ENCODE measurements around the gene CBR4. TPM values are rescaled to one million over a fixed set of nuclear protein-coding genes. Genes with fewer than 3 reads are reported as not detected.

CBR4 gene
- total and polyA plus RNA-seq, 2 donors (not counting 3 experiments of a cell fraction or from before 2014, with no cell fraction given), result 4.8 to 26.3 TPM

DNA sequence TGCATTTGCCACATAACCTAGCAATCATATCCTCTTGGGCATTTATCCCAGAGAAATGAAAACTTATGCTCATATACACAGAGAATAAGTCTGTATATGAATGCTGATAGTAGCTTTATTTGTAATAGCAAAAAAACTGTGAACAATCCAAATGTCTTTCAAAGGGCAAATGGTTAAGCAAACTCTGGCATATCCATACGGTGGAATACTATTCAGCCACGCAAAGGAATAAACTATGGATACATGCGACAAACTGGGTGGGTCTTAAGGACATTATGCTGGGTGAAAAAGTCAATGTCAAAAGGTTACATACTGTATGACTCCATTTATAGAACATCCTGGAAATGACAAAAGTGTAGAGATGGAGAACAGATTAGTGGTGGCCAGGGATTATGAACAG, 17.6 kb upstream of the CBR4 start:
- Histone ChIP-seq H3K4me3 (replicated peaks in 1 of 3; ENCODE audit: insufficient read depth in 1 of 3, low read depth in 1 of 3, low read length in 3 of 3) (no peak overlapping the region), H3K27me3 (ENCODE audit: control insufficient read depth in 2 of 2, insufficient read depth in 2 of 2, low read length in 2 of 2) (no peaks in the 10 kb centered on the region), H2AFZ (ENCODE audit: low read depth, low read length) (no peak overlapping the region), H3K9me1 (replicated peaks; ENCODE audit: control insufficient read depth, extremely low read depth, insufficient read depth, low read length) (no peaks in the 10 kb centered on the region), H3K79me2 (ENCODE audit: control insufficient read depth, insufficient read depth, low read length) (no peaks in the 10 kb centered on the region), H3K36me3 (ENCODE audit: control insufficient read depth in 2 of 2, extremely low read depth in 1 of 2, insufficient read depth in 2 of 2, low read length in 2 of 2) (no peaks in the 10 kb centered on the region), H3K4me2 (ENCODE audit: insufficient read depth, low read length) (no peak overlapping the region), H3K9me3 (replicated peaks; ENCODE audit: control insufficient read depth, insufficient read depth, low read length) (no peaks in the 10 kb centered on the region), H3K9ac (replicated peaks; ENCODE audit: extremely low read depth, insufficient read depth, low read length) (no peak overlapping the region), H3K4me1 (ENCODE audit: control insufficient read depth, extremely low read depth, insufficient read depth, low read length) (peaks cover 9% of the 10 kb centered on the region), H4K20me1 (replicated peaks; ENCODE audit: control insufficient read depth, extremely low read depth, insufficient read depth, low read length) (no peaks in the 10 kb centered on the region), H3K27ac (ENCODE audit: insufficient read depth, low read depth, low read length) (no peak overlapping the region)
- no peak for FAIRE-seq
- ChIA-PET POLR2A (no interaction called here), CTCF (no interaction called here)
- intact Hi-C loops (cut with micrococcal nuclease), result no loop called here
- no TSS peak for BruUV-seq (replicated peaks)
- no peak for DNase-seq (ENCODE audit: low read depth, low spot score)
- TF ChIP-seq FOS (IDR thresholded peaks at IDR 0.05; ENCODE audit: borderline replicate concordance, insufficient read depth, low read length), result no peak
- TF ChIP-seq, protein P1, sequence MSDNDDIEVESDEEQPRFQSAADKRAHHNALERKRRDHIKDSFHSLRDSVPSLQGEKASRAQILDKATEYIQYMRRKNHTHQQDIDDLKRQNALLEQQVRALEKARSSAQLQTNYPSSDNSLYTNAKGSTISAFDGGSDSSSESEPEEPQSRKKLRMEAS (IDR thresholded peaks at IDR 0.05; ENCODE audit: insufficient read depth, insufficient read length), result no peak
- dilution Hi-C loops (cut with MboI; ENCODE audit: extremely low pct_ligation_motif_present, low sequenced_read_pairs), result loop anchor here (10.0 kb wide), 1 partner anchor 457 kb away; no protein-coding TSS in a partner anchor

DNA sequence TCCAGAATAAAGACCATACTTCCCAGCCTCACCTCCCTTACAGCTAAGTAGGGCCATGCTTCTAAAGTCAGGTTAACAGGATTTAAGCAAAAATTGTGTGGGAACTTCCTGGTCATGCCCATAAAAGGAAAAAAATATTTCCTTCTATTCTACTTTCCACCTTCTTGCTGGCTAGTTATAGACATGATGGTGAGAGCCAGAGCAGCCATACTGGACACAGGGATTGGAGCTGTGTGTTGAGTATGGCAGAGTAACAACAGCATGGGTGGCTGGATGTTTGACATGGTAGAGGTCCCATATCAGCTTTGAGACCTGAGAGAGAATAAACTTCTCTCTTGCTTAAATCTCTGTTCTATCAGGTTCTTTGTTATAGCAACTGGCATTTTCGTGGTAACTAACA, 15.1 kb upstream of the CBR4 start:
- BruUV-seq (replicated peaks), result no TSS peak
- FAIRE-seq (no peak), DNase-seq (ENCODE audit: low read depth, low spot score) (no peak)
- peaks cover 2% of the 10 kb centered on the region for H3K4me1 ChIP-seq (ENCODE audit: control insufficient read depth, extremely low read depth, insufficient read depth, low read length)
- no peak overlapping the region for H3K4me2 ChIP-seq (ENCODE audit: insufficient read depth, low read length)
- H3K27ac ChIP-seq (ENCODE audit: insufficient read depth, low read depth, low read length), result no peak overlapping the region
- ChIA-PET POLR2A (no interaction called here), CTCF (interaction anchor here (0.8 to 3.4 kb wide), 19 partner anchors 11 to 468 kb away, joined by 3 to 25 read pairs (median 4); partner anchors contain the start of gene CBR4)
- H2AFZ ChIP-seq (ENCODE audit: low read depth, low read length), result peak overlapping the region; percentile 11
- H3K36me3 ChIP-seq (ENCODE audit: control insufficient read depth in 2 of 2, extremely low read depth in 1 of 2, insufficient read depth in 2 of 2, low read length in 2 of 2), result no peaks in the 10 kb centered on the region
- H3K9ac ChIP-seq (replicated peaks; ENCODE audit: extremely low read depth, insufficient read depth, low read length), result no peak overlapping the region
- H3K4me3 ChIP-seq (replicated peaks in 1 of 3; ENCODE audit: insufficient read depth in 1 of 3, low read depth in 1 of 3, low read length in 3 of 3), result no peak overlapping the region
- no peaks in the 10 kb centered on the region for H3K9me3 ChIP-seq (replicated peaks; ENCODE audit: control insufficient read depth, insufficient read depth, low read length)
- TF ChIP-seq, protein P2, sequence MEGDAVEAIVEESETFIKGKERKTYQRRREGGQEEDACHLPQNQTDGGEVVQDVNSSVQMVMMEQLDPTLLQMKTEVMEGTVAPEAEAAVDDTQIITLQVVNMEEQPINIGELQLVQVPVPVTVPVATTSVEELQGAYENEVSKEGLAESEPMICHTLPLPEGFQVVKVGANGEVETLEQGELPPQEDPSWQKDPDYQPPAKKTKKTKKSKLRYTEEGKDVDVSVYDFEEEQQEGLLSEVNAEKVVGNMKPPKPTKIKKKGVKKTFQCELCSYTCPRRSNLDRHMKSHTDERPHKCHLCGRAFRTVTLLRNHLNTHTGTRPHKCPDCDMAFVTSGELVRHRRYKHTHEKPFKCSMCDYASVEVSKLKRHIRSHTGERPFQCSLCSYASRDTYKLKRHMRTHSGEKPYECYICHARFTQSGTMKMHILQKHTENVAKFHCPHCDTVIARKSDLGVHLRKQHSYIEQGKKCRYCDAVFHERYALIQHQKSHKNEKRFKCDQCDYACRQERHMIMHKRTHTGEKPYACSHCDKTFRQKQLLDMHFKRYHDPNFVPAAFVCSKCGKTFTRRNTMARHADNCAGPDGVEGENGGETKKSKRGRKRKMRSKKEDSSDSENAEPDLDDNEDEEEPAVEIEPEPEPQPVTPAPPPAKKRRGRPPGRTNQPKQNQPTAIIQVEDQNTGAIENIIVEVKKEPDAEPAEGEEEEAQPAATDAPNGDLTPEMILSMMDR (IDR thresholded peaks at IDR 0.05; ENCODE audit: extremely low read depth in 1 of 2, insufficient read depth in 1 of 2, low read depth in 1 of 2, low read length in 2 of 2), result no peak
- TF ChIP-seq JUN (IDR thresholded peaks at IDR 0.05; ENCODE audit: borderline replicate concordance, insufficient read depth, insufficient read length, low read depth) (no peak), FOS (IDR thresholded peaks at IDR 0.05; ENCODE audit: borderline replicate concordance, insufficient read depth, low read length) (no peak), GATA2 (IDR thresholded peaks at IDR 0.05; ENCODE audit: insufficient read depth, insufficient read length, low read depth, low read length) (no peak), MYC (IDR thresholded peaks at IDR 0.05; ENCODE audit: low read depth, low read length) (no peak), EZH2 (IDR thresholded peaks at IDR 0.05; ENCODE audit: borderline replicate concordance, low read depth, low read length, severe bottlenecking) (no peak), POLR2A (IDR thresholded peaks at IDR 0.05; ENCODE audit: low read depth, low read length) (no peak), POLR2AphosphoS5 (IDR thresholded peaks at IDR 0.05; ENCODE audit: insufficient read depth, low read depth, low read length) (no peak)
- TF ChIP-seq, protein P1 (IDR thresholded peaks at IDR 0.05; ENCODE audit: insufficient read depth, insufficient read length), result no peak
- no peaks in the 10 kb centered on the region for H3K27me3 ChIP-seq (ENCODE audit: control insufficient read depth in 2 of 2, insufficient read depth in 2 of 2, low read length in 2 of 2)
- H4K20me1 ChIP-seq (replicated peaks; ENCODE audit: control insufficient read depth, extremely low read depth, insufficient read depth, low read length), result no peaks in the 10 kb centered on the region
- intact Hi-C loops (cut with micrococcal nuclease), result loop anchor here (1.0 to 2.0 kb wide), 2 partner anchors 73 to 542 kb away; no protein-coding TSS in a partner anchor
- no peaks in the 10 kb centered on the region for H3K9me1 ChIP-seq (replicated peaks; ENCODE audit: control insufficient read depth, extremely low read depth, insufficient read depth, low read length)
- H3K79me2 ChIP-seq (ENCODE audit: control insufficient read depth, insufficient read depth, low read length), result no peaks in the 10 kb centered on the region
- dilution Hi-C loops (cut with MboI; ENCODE audit: extremely low pct_ligation_motif_present, low sequenced_read_pairs), result loop anchor here (10.0 kb wide), 1 partner anchor 460 kb away; no protein-coding TSS in a partner anchor
